PC-3 (cell line): ENCODE data around the gene XPNPEP1.

Experiments
- CTCF ChIP-seq: fragments of 300-600 bp; sonication (generic); conservative IDR thresholded peaks from 2 replicates; pipeline ENCODE4 v1.5.1; 2017; ENCODE audit warnings: antibody characterized with exemption, low read depth, mild to moderate bottlenecking, low read length
- EZH2 ChIP-seq: fragments of 300-600 bp; sonication (generic); IDR thresholded peaks from one replicate; pipeline ENCODE4 v1.6.1; 2017; ENCODE audit warnings: antibody characterized with exemption, mild to moderate bottlenecking, low read length; ENCODE audit not compliant: unreplicated experiment
- EZH2phosphoT487 ChIP-seq: fragments of 300-600 bp; sonication (generic); IDR thresholded peaks from 2 replicates; pipeline ENCODE4 v1.6.1; 2018; ENCODE audit warnings: mild to moderate bottlenecking, antibody characterized with exemption, low read length, borderline replicate concordance

- TF ChIP-seq CTCF (no peak), EZH2 (no peak), EZH2phosphoT487 (no peak)
Measured at GRCh38 chr10:109904397-109904796, 18.9 kb downstream of the XPNPEP1 start.
